Activated T-cell treated with anti-CD3 and anti-CD28 coated beads, Interleukin-2, amount 50 U/mL, for 1 hour (primary cell): Measurements from ENCODE around the gene C11orf58.

ENCODE experiments used
- DNase-seq: peaks from one replicate; pipeline ENCODE4 v3.0.0-alpha.2; 2020

The C11orf58 gene

GRCh38 chr11:16786131-16786530, 47.7 kb downstream of the C11orf58 start:
- no peak for DNase-seq

- DNase-seq, result no peak
Measured at GRCh38 chr11:16787035-16787742, 48.7 kb downstream of the C11orf58 start.

DNA sequence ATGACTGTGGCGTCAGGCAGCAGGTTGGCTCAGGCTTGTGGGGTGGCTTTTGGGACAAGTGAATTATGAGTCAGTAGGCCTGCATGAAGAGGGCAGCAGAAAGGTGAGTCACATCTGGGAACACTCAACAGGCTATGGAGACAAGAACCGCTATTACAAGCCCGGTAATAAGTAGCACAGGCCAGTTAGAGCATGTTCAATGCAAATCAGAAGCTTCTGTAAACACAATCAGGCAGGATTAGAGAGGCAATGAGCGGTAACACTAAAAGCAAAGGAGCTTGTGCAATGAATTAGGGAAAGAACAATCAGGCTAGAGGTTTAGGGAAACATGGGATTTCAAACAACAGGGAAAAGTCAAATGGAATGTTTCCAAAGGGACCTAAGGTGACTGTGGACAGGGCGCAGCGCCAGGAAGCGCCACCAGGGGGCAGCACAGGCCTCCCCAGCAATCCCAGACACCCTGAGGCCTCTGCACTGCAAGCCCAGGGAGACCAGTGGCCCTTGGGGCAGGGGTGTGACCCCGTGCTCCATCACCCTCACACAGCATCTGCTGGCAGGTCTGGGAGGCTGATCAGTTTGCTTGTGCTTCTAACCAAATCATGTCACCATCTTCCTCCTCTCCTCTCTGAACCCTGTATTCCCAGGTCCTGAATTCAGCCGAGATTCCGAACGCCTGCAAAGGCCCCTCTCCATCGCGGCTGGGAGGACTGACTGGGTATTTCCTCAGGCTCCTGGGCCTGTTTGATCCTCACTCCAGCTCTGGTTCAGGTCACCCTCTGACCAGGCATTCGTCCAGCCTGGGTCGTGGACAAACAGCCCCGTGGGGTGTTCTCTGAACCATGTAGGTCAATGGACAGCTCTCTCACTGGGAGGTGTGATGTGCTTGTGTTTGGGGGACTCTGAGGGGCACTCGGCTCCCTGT, 50.0 kb downstream of the C11orf58 start:
- DNase-seq, result peak; percentile 66

DNA sequence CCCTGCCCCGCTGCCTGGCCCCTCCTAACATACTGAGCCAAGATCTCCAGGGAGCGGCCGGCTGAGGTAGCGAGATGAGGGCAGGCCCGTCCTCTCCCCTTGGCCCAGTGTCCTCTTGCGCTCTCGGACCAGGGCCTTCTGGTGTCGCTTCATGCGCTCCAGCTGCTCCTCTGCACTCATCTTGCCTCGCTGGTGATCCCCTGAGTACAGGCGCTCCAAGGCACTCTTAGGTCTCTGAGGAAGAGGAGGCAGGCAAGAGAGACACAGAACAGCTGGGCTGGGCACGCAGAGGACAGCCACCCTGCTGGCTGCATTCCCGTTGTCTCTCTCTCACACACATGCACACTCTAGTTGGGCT, 50.6 kb downstream of the C11orf58 start:
- DNase-seq, result no peak

GRCh38 chr11:16789560-16790485, 51.4 kb downstream of the C11orf58 start:
- DNase-seq, result no peak

DNA sequence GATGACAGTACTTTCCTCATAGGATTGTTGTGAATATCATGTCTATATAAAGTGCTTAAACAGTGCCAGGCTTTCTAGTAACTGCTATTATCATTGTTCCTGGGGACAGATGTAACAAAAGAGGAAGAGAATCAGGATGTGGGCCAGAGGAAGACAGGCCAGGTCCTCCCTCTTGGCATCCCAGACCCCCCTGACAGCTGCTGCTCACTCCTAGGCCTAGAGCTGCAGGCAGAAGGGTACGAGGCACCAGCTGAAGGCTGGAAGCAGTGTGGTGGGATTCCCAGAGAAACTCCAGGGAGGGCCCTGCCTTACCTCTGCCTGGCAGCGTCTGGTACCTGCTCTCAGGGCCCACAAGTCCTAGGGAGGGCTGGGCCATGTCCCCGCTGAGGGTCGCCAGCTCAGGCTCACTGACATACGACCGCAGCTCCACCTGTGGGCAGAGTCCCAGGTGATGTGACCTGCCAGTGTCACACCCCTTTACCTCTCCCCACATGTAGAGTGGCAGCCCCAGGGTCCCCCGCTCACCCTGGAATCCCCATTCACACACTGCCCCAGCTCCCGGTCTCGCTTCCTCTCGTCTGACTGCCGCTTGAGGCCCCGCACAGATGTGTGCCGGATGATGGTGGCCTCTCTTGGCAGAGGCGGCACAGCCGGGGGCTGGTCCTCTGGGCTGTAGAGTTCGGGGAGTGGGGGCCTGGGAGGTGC, 52.2 kb downstream of the C11orf58 start:
- DNase-seq, result no peak

DNA sequence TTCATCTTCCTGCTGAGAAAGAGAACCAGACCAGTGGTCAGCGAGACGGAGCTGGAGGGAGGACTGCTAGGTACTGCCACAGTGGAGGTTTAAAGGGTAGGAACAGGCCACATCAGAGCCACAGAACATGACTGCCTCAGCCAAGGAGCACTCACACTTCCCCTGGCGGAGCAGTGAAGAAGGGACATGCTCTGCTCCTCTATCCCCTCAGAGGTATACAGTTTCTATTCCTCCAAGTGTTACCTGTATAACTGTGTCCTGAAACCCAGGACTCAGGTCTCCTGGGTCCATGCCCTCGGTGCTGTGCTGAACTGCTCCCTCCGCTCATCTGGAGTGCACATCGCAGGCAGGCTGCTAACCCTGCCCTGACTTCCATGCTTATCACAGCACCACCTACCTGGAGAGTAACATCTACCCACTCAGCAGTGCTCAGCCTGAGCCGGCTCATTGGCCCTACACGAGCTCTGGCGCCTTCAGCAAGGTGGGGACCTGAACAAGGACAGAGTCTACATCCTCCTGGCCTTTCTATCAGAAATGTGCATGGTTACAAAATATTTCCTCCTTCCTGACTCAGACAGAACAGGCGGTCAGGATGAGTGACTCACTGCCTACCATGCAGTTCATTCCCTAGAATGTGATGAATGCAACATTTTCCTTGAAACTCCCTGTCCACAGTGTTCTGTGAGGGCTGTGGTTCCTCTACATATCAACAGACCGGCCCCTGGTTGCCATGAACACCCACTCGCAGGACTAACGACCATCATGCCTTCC, 52.9 kb downstream of the C11orf58 start:
- no peak for DNase-seq

GRCh38 chr11:16792426-16792825, 54.0 kb downstream of the C11orf58 start:
- DNase-seq, result no peak

DNA sequence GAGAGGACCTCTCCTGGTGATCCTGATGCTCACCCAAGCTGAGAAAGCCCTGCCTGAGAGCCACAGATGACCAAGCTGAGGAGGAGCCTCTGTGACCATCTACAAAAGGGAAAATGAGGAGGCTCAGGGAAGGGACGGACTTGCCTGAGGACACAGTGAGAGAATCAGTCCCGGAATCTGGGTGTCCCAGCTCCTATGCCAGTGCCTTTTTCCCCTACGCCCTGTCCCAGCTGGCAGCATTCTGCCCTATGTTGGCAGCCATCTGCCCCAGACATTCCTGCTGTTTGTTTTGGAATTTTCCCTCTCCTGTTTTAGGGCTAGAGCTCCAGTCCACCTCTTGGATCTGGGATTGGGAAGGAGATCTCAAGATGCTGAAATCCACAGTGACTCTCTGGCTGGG, 54.6 kb downstream of the C11orf58 start:
- no peak for DNase-seq

GRCh38 chr11:16793511-16793910, 55.1 kb downstream of the C11orf58 start:
- no peak for DNase-seq

DNA sequence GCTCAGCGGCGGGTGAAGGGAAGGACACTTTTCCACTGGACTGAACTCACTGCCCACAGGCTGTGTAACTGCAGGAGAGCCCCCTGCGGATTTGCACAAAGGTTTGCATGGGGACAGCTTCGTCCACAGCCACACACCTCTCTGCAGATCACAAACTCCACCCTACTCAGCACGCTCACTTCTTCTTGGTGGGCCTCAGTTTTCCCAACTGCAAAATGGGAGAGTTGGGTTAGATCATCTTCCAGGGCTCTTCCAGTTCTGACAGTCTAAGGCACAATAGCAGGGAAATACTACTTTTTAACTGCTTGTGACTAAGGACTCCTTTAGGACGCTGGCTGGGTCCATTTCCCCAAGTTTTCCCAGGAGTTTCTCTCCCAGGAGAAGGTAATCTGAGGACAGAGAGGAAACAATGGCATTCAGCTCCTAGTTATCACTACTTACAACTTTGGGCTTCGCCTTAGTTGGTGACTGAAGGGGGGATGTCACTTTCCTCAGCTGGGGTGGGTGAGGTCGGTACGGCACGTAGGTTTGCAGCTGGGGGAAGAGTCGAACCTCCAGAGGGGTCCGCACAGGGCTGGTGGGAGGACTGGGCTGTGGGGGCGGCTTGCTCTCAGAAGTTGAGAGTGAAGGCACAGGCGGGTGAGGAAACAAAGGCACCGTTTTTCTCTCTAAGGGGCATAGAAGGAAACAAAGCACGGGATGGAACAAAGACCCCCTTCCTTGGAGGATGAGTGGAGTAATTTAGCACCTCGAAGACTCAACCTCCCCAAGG, 55.8 kb downstream of the C11orf58 start:
- no peak for DNase-seq

DNA sequence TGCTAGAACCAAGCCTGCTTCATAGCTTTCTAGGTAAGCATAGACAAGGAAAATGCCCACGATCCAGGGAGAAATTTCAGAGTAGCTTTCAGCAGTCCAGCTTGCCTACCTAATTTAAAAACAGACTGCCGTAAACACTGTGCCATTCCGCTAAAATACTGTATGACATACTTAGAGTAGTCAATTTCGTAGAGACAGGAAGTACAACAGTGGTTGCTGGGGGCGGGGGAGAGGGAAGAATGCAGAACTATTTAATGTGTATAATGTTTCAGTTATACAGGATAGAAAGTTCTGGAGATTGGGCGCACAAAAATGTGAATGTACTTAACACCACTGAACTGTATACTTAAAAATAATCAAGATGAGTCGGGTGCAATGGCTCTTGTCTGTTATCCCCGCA, 56.7 kb downstream of the C11orf58 start:
- DNase-seq, result no peak

- DNase-seq, result no peak
Measured at GRCh38 chr11:16796311-16796710, 57.9 kb downstream of the C11orf58 start.

DNA sequence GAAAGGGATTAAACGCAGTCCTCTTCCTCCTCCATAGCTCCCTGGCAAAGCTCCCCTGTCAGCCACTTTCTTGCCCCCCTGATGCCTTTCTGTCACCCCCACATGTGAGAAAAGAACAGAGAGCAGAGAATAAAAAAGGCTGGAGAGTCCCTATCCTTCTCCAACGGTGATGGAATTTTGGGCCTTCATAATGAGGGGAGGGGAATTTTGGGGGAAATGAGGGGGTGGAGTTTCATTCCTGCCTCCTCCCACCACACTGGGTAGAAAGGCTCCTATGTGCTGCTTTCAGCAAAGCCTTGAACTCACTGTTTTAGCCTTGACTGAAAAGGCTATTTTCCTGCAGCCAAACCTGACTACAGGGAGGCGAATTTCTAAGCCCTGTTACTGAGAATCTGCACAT, 59.3 kb downstream of the C11orf58 start:
- DNase-seq, result no peak

- DNase-seq, result no peak
Measured at GRCh38 chr11:16799221-16799620, 60.8 kb downstream of the C11orf58 start.

DNA sequence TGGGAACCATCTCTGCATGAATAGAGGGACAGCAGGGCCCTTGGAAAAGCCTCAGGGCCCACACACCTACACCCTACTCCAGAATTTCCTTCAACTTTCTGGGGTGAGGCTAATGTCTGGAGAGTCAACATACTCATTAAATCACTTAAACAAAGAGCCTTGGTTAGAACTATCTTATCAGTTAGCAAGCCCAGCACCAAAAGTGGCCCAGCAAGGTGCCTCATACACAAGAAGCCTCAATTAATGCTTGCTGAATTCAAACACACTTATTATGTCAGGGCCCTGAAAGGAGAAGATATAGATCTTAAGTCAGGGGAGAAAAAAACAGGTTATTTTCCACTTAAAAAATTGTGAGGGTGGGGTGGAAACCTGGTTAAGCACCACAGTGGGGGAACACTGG, 61.4 kb downstream of the C11orf58 start:
- DNase-seq, result no peak

GRCh38 chr11:16800382-16800781, 61.9 kb downstream of the C11orf58 start:
- DNase-seq, result no peak

- no peak for DNase-seq
Measured at GRCh38 chr11:16801288-16801980, 63.0 kb downstream of the C11orf58 start.

- DNase-seq, result no peak
Measured at GRCh38 chr11:16804104-16804947, 65.9 kb downstream of the C11orf58 start.
